GM21576 (cell line): ENCODE measurements around the gene HPCAL1.
"Not testable (repeated sequence)": the region's sequence is repeated elsewhere in the genome, so short reads cannot be mapped to it uniquely, and the experiment has no call there.

Experiments used
- ATAC-seq: cut with Tn5 transposase; IDR thresholded peaks from one replicate; pipeline ENCODE4 v1.9.1; 2021; ENCODE audit warnings: mild to moderate bottlenecking, moderate library complexity; ENCODE audit not compliant: unreplicated experiment

The HPCAL1 gene

DNA sequence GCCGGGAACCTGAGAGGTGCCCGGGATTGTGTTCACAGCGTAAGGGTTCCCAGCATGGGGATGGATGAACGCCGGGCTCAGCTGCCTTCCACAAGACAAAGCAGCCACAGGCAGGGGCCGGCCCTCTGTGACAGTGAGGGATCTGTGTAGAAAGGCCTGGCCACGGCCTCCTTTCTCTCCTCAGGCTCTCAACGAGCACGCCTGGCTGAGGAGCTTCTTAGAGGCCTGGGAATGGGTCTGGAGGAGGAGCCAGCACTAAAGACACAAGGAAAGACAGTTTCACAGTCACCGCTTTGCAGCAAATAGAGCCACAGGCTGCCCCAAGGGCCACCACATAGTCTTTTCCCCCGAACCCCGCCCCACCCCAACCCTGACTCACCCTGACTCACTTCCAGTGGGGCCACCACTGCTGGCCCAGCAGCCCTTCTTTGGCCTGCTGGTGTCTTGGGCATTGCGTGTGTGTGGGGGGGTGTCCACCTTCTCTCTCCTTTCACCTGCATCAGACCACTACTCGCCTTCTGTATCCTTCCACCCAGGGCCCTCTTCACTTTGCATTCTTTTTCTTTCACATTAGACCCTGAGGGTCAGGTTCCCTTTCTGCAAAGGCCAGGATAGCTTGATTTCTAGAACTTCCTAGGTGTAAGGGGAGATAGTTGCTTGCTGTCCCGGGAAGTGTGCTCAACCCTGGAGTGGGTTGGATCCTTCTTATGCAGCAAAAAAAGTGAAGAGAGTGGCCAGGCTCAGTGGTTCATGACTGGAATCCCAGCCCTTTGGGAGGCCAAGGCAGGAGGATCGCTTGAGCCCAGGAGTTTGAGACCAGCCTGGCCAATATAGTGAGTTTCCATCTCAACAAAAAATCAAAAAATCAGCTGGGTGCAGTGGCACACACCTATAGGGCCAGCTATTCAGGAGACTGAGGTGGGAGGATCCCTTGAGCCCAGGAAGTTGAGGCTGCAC is 19.3 kb upstream of the HPCAL1 start:
- ATAC-seq: no peak

GRCh38 chr2:10284108-10284870 is 18.4 kb upstream of the HPCAL1 start:
- no peak for ATAC-seq

GRCh38 chr2:10285191-10285555 is 17.5 kb upstream of the HPCAL1 start:
- no peak for ATAC-seq

DNA sequence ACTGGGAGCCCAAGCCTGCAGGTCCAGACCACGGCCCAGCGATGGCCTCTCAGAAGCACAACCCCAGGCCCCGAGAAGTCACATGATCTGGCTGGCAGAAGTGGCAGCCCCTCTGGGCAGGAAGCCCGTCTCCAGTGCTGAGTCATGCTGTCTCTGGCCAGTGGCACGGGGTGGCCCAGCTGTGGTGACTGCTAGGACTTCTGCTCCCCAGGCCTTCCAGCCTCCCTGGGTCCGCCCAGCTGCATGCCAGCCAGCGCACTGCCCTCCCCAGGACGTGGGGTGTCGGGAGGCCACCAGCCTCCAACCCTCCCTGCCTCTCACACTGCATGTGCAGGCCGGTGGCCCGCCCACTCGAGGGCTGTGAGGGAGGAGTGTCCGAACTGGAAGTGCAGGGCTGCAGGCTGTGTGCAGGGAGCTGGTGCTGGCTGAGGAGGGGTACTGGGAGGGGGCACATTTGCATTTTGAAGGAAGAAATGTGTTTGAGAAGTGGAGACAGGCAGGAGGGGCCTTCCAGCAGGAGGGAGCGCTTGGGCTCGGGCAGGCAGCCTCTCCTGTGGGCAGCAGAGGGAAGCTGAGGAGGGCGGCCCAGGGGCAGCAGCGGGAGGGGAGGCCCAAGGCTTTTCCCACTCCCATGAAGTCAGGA is 17.0 kb upstream of the HPCAL1 start:
- ATAC-seq: no peak

DNA sequence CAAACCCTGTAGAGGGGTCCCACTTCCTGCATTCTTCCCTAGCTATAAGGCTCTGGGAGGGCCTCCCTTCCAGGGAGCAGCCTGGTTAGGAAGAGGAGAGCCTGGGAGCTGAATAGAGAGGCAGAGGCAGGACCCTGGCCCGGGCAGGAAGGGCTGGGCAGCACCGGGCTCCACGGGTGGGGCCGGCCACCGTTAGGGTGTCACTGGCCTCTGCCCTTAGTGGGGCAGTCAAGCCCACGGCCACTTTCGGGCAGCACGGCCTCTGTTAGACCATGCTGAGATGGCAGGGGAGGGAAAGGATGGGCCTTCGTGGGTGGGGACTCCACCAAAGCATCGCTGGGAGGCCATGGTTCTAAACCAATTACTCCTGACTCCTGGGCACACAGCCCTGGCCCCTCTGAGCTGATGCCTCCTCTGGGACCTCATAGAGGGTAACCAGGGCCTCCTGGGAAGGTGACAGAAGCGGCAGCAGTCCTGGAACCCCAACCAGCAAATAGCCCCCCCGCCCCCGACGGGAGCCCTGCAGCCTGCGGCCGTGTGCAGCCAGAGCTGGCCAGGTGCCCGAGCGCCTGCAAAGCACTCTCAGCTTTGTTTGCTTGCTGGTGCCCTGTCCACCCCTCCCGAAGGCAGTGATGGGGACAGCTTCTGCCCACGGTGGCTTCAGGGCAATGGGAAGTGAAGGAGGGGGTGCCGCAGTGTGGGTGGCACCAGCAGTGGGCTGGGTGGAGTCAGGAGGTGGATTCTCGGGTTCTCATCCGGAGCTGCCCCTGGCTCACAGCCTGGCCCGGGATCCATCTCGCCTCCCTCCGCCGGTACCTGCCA is 16.3 kb upstream of the HPCAL1 start:
- ATAC-seq: no peak

GRCh38 chr2:10287761-10288160 is 14.9 kb upstream of the HPCAL1 start:
- no peak for ATAC-seq

- no peak for ATAC-seq
Measured at GRCh38 chr2:10288606-10289005, 14.1 kb upstream of the HPCAL1 start.

DNA sequence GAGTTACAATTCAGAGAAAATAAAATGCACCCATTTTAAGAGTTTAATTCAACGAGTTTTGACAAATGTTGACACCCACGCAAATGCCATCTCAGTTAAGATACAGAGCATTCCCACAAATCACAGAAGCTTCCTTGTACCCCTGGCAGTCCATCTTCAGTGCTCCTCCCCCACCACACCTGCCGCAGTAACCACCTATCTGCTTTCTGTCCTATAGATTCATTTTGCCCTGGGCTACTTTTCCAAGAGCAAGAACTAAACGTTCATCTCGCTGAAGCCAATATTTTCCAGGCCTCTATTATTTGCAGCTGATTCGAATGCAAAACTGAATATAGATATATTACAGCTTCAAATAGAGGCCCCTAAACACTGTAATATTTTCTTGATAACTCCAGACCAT is 13.4 kb upstream of the HPCAL1 start:
- ATAC-seq: no peak

DNA sequence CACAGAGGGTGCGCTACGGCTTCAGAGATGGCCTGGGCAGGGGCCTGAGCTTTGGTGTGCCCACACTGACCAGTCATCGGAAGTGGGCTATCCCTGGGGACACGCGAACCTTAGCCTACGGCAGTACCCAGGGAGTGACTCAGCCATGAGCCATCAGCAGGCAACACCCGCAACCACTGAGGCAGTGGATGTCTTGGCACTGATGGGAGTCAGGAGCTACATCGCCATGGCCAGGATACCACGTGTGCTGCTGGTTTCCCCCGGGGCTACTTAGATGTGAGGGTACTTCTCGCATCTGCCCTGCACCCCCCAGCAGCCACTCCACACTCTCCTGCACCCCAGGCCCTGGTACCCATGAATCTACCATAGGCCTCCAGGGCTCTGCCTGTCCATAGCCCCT is 12.8 kb upstream of the HPCAL1 start:
- ATAC-seq: no peak

GRCh38 chr2:10291376-10291775 is 11.3 kb upstream of the HPCAL1 start:
- not testable (repeated sequence) for ATAC-seq

DNA sequence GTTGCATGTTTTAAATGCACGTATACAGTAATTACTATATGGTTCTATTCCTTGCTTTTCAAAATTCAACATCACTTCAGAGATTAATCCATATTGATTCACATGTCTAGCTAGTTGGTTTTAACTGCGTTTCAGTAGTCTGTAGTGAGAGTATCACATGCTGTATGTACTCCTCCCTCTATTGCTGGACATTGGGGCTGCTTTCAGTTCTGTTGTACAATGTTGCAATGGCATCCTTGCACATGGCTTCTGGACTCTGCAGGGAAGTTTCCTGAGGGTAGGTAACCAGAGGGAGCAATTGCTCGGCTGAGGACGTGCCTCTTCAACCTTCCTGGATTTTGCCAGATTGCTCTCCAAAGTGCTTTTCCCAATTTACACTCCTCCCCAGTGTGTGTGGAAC is 10.7 kb upstream of the HPCAL1 start:
- no peak for ATAC-seq

- no peak for ATAC-seq
Measured at GRCh38 chr2:10293603-10294002, 9.1 kb upstream of the HPCAL1 start.

DNA sequence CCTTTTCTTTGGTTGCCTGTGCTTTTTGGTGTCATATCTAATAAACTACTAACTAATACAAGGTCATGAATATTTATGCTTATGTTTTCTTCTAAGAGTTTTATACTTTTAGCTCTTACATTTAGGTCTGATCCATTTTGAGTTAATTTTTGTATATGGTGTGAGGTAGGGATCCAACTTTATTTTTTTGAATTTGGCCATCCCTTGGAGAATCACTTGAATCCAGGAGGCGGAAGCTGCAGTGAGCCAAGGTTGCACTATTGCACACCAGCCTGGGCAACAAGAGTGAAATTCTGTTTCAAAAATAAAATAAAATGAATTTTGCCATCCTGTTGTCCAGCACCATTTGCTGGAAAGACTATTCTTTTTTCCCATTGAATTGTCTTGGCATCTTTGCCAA is 8.6 kb upstream of the HPCAL1 start:
- no peak for ATAC-seq

DNA sequence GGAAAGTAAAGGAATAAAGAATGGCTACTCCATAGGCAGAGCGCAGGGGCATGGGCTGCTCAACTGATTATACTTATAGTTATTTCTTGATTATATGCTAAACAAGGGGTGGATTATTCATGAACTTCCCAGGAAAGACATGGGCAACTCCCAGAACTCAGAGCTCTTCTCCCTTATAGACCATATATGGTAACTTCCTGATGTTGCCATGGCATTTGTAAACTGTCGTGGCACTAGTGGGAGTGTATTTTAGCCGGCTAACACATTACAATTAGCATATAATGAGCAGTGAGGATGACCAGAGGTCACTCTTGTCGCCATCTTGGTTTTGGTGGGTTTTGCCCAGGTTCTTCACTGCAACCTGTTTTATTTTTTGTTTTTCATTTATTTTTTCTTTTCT is 7.1 kb upstream of the HPCAL1 start:
- not testable (repeated sequence) for ATAC-seq

DNA sequence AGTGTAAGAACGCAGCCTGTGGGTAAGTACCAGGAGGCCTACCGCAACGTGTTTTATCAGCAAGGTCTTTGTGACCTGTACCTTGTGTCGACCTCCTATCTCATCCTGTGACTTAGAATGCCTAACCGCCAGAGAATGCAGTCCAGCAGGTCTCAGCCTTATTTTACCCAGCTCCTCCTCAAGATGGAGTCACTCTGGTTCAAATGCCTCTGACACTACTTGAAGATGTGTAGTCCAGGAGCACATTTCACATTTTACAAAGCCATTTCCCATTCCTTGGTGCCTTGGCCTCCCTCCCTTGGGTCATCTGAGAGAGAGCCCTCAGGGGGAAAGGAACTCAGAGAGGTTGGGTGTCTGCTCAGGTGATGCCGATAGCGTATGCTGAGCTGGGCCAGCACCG is 6.6 kb upstream of the HPCAL1 start:
- ATAC-seq: no peak

DNA sequence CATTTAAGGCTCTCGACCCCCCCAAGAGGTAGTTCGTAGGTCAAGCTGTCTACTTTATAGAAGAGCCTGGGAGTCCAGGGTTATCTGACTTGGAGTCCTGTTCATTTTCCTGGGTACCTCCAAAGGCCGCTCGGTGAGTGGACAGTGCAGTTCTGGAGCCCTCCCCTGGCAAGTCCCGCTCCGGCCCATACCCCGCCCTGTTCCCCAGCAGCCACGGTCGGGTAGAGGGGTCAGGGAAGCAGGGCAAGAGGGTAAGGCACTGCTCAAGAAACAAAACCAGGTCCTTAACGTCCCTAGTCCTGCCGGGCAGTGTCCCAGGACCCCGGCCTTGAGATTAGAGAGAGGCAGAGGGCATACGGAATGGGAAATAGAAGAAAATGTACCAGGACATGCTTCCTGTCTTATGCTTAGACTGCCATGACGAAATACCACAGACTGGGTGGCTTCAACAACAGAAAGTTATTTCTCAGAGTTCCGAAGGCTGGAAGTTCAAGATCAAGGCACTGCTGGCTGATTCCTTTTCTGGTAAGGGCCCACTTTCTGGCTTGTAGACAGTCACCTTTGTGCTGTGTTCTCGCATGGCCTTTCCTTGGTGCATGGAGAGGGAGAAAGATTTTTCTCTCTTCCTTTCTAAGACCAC is 5.4 kb upstream of the HPCAL1 start:
- no peak for ATAC-seq

DNA sequence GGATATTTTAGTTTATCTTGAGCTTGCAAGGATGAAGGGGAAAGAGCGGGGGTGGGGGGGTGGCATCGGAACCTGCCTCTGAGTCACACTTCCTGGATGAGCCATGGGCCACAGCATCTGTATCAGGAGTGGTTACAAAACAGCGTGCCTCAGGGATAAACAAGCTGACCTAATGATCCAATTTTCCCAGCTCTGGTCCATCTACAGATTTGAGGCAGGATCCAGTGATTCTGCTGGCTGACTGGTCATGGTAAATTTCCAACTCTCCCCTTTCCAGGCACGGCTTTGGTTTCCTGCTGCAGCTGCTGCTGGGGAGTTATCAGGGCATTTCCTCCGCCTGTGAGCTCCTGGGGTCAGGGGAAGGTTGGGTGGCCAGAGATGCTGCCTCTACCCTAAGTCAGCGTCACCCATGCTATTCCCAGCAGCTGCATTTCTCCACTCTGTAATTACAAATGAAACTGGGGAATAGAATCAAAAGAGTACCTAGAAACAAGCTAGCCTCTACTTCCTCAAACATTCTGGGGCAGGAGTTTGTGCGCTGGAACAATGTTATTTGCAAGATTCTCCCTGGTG is 4.7 kb upstream of the HPCAL1 start:
- ATAC-seq: no peak

- not testable (repeated sequence) for ATAC-seq
Measured at GRCh38 chr2:10298777-10299176, 3.9 kb upstream of the HPCAL1 start.

DNA sequence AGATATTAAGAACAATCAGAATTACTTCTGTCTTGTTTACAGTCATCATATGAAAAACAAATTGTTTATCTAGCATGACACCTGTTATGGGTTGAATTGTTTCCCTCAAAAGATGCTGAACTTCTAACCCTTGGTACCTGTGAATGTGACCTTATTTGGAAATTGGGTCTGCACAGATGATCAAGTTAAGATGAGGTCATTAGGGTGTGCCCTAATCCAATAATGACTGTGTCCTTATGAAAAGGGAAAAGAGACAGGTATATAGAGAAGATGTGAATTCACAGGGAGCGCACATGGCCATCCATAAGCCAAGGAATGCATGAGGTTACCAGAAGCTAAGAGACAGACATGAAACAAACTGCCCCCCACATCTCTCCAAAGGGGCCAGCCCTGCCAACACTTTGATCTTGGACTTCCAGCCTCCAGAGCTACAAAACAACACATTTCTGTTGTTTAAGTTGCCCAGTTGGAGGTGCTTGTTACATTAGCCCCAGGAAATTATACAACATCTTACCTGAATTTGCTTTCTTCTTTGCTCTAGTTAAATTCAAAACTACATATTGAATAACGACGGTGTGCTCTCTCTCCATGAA is 2.3 kb upstream of the HPCAL1 start:
- ATAC-seq: no peak
